ENCODE measurements around the gene HNRNPAB. TPM values are rescaled to one million over a fixed set of nuclear protein-coding genes. Genes with fewer than 3 reads are reported as not detected.

HNRNPAB gene
- total RNA-seq, 1 experiment from 2014 or later: 364 TPM

GRCh38 chr5:178231539-178232123 lies 27.3 kb downstream of the HNRNPAB start:
- Mint-ChIP-seq H3K4me3 (ENCODE audit: unreplicated experiment) (peak overlapping the region; percentile 80), H3K27me3 (ENCODE audit: insufficient read depth, unreplicated experiment) (no peaks in the 10 kb centered on the region), H3K27ac (ENCODE audit: low read depth, unreplicated experiment) (peak overlapping the region; percentile 84), H3K4me1 (ENCODE audit: insufficient read depth, unreplicated experiment) (peaks cover 53% of the 10 kb centered on the region), H3K36me3 (ENCODE audit: insufficient read depth, unreplicated experiment) (peaks cover 50% of the 10 kb centered on the region), H3K9me3 (ENCODE audit: unreplicated experiment) (peaks cover 11% of the 10 kb centered on the region)
- POLR2A ChIA-PET: interaction anchor here (0.6 to 6.4 kb wide), 10 partner anchors 10 to 1328 kb away, joined by 3 to 32 read pairs (median 4); partner anchors contain the start of genes HNRNPAB and NHP2
- DNase-seq (ENCODE audit: unreplicated experiment): no peak
- TF ChIP-seq CTCF (IDR thresholded peaks at IDR 0.05; ENCODE audit: unreplicated experiment): no peak
- no TSS peak for BruUV-seq (replicated peaks)
- intact Hi-C loops (cut with micrococcal nuclease): loop anchor here (2.0 to 5.0 kb wide), 2 partner anchors 27 to 556 kb away; partner anchors contain the start of gene HNRNPAB
- CTCF ChIA-PET: interaction anchor here (0.7 to 1.5 kb wide), 3 partner anchors 26 to 51 kb away, joined by 3 to 7 read pairs (median 5); no protein-coding TSS in a partner anchor

DNA sequence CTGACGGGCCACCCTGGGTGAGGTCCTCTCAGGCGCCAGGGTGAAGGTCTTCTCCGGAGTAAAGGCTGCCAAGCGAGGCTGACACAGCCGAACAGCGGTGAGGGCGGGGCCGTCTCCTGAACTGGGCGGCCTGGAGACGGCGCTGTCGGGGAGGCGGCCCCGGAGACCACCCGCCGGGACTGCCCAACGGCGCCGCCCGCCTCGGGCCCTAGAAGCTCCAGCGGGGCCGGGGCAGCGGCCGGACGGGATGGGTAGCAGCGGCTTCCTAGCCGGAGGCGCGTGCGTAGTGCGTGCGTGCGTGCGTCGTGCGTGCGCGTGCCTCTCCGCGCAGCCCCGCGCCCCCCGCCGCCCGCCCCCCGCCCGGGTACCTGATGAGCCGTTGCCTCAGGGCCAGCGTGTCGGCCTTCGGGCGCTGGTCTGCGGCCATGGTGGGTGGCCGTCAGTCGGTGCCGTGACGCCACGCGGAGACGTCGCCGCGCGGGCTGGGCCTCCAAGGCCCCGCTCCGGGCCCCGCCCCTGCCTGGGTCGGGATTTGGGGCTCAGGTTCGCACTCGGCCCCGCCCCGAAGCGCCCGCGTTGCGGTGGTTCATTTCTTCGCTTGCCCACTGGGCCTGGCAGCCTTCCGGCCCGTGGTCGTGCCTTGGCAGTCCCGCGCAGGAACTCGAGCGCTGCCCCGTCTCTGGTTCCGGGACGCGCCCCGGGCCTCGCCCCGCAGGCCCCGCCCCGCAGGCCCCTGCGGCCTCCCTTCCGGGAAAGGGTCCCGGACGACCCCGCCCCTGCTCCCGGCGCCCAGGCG lies 28.0 kb downstream of the HNRNPAB start, which contains the start of gene PHYKPL:
Gene PHYKPL (minus strand): TSS at position 679 of the 796 bp plus-strand sequence. CDS start 252 bp downstream, at position 427.
- ChIA-PET CTCF (interaction anchor here (0.6 to 0.7 kb wide), 2 partner anchors 36 to 157 kb away, joined by 3 read pairs; no protein-coding TSS in a partner anchor), POLR2A (interaction anchor here (0.6 to 6.4 kb wide), 9 partner anchors 11 to 1327 kb away, joined by 3 to 32 read pairs (median 4); partner anchors contain the start of genes HNRNPAB and NHP2)
- H3K4me1 Mint-ChIP-seq (ENCODE audit: insufficient read depth, unreplicated experiment): peaks cover 57% of the 10 kb centered on the region
- peaks cover 45% of the 10 kb centered on the region for H3K36me3 Mint-ChIP-seq (ENCODE audit: insufficient read depth, unreplicated experiment)
- TF ChIP-seq CTCF (IDR thresholded peaks at IDR 0.05; ENCODE audit: unreplicated experiment): no peak
- intact Hi-C loops (cut with micrococcal nuclease): loop anchor here (2.0 to 5.0 kb wide), 2 partner anchors 28 to 555 kb away; partner anchors contain the start of gene HNRNPAB
- DNase-seq (ENCODE audit: unreplicated experiment): peak; percentile 84
- H3K4me3 Mint-ChIP-seq (ENCODE audit: unreplicated experiment): peak within 1 kb of the TSS; percentile 80
- BruUV-seq (replicated peaks): no TSS peak
- H3K27ac Mint-ChIP-seq (ENCODE audit: low read depth, unreplicated experiment): peak within 1 kb of the TSS; percentile 84
- peaks cover 8% of the 10 kb centered on the region for H3K9me3 Mint-ChIP-seq (ENCODE audit: unreplicated experiment)
- no peaks in the 10 kb centered on the region for H3K27me3 Mint-ChIP-seq (ENCODE audit: insufficient read depth, unreplicated experiment)

DNA sequence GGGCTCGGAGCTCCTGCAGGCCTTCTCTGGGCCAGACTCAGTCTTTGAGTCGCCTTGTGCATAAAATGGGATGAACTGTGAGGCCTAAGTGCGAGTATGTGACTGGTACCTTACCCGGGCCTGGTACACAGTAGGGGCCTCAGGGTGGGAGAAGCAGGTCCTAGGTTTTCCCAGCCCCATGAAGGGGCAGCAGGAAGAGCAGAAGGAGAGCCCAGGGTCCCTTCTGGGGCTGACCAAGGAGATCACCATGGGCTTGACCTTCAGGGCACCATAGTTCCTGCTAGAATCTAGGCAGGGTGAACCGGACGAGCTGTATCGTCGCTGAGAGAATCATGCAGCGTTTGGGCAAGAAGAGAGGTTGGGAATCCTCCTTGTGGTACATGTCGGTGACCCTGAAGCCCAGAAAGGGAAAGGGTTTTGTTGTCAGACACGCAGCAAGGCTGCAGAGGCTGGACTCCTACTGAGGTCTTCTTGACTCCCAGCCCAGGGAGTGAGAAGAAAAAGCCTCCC lies 28.6 kb downstream of the HNRNPAB start:
- peak overlapping the region; percentile 80 for H3K4me3 Mint-ChIP-seq (ENCODE audit: unreplicated experiment)
- H3K4me1 Mint-ChIP-seq (ENCODE audit: insufficient read depth, unreplicated experiment): peaks cover 57% of the 10 kb centered on the region
- peaks cover 1% of the 10 kb centered on the region for H3K9me3 Mint-ChIP-seq (ENCODE audit: unreplicated experiment)
- peaks cover 39% of the 10 kb centered on the region for H3K36me3 Mint-ChIP-seq (ENCODE audit: insufficient read depth, unreplicated experiment)
- POLR2A ChIA-PET: interaction anchor here (1.4 to 6.4 kb wide), 5 partner anchors 11 to 33 kb away, joined by 3 to 32 read pairs (median 14); partner anchors contain the start of gene HNRNPAB
- BruUV-seq (replicated peaks): TSS peak; percentile 66
- no peak for TF ChIP-seq CTCF (IDR thresholded peaks at IDR 0.05; ENCODE audit: unreplicated experiment)
- CTCF ChIA-PET: interaction anchor here (0.6 to 2.7 kb wide), 3 partner anchors 19 to 157 kb away, joined by 3 to 22 read pairs (median 3); no protein-coding TSS in a partner anchor
- H3K27me3 Mint-ChIP-seq (ENCODE audit: insufficient read depth, unreplicated experiment): no peaks in the 10 kb centered on the region
- DNase-seq (ENCODE audit: unreplicated experiment): no peak
- H3K27ac Mint-ChIP-seq (ENCODE audit: low read depth, unreplicated experiment): peak overlapping the region; percentile 84
- intact Hi-C loops (cut with micrococcal nuclease): loop anchor here (2.0 to 5.0 kb wide), 2 partner anchors 28 to 554 kb away; partner anchors contain the start of gene HNRNPAB
